ENCODE data around the gene OR2AP1.
"Not testable (repeated sequence)": the region's sequence is repeated elsewhere in the genome, so short reads cannot be mapped to it uniquely, and the experiment has no call there.

Gene OR2AP1

GRCh38 chr12:55572168-55572567, at the start of gene OR2AP1:
TSS of gene OR2AP1 (plus strand) at chr12:55572468. CDS start at chr12:55574415, 1,947 bp downstream.
- ATAC-seq: no peak

GRCh38 chr12:55548235-55548634, 24.0 kb upstream of the OR2AP1 start:
- not testable (repeated sequence) for ATAC-seq

- no peak for ATAC-seq
These were observed 23.5 kb upstream of the OR2AP1 start for GRCh38 chr12:55548756-55549155.

GRCh38 chr12:55549302-55549701, 23.0 kb upstream of the OR2AP1 start, which contains the start of gene OR6C4:
TSS of gene OR6C4 (plus strand) at chr12:55549602. CDS start at chr12:55551227, 1,625 bp downstream.
- no peak for ATAC-seq

GRCh38 chr12:55554296-55554695, 18.0 kb upstream of the OR2AP1 start:
- no peak for ATAC-seq

GRCh38 chr12:55570060-55570459, 2.2 kb upstream of the OR2AP1 start:
- ATAC-seq: not testable (repeated sequence)

- not testable (repeated sequence) for ATAC-seq
These were observed 1.6 kb upstream of the OR2AP1 start for GRCh38 chr12:55570689-55571088.

- ATAC-seq: no peak
These were observed 9.8 kb downstream of the OR2AP1 start for GRCh38 chr12:55582066-55582465.

- ATAC-seq: no peak
These were observed 13.5 kb downstream of the OR2AP1 start for GRCh38 chr12:55585817-55586216.

GRCh38 chr12:55590152-55590551, 17.9 kb downstream of the OR2AP1 start:
- ATAC-seq: not testable (repeated sequence)

GRCh38 chr12:55607821-55608594, 35.7 kb downstream of the OR2AP1 start:
- no peak for ATAC-seq

GRCh38 chr12:55610598-55610997, 38.3 kb downstream of the OR2AP1 start:
- ATAC-seq: peak; percentile 21 to 38

GRCh38 chr12:55612646-55613045, 40.4 kb downstream of the OR2AP1 start:
- no peak for ATAC-seq

GRCh38 chr12:55614764-55615163, 42.5 kb downstream of the OR2AP1 start:
- no peak for ATAC-seq

GRCh38 chr12:55619354-55620138, 47.3 kb downstream of the OR2AP1 start:
- peak; percentile 42 to 53 for ATAC-seq

GRCh38 chr12:55624056-55624455, 51.8 kb downstream of the OR2AP1 start:
- ATAC-seq: peak; percentile 88 to 89
